NCI-H510A treated with DMSO at 0.1 percent for 48 hours (cell line): Measurements from ENCODE around the gene H1-8.
A peak's percentile ranks its signal among the peaks of the same experiment; 100 is the strongest.
"Not testable (repeated sequence)": the region's sequence is repeated elsewhere in the genome, so short reads cannot be mapped to it uniquely, and the experiment has no call there.

Experiments used
- DNase-seq: peaks from one replicate; lab custom pipeline; 2025; lab: John Stamatoyannopoulos, UW

H1-8 gene

DNA sequence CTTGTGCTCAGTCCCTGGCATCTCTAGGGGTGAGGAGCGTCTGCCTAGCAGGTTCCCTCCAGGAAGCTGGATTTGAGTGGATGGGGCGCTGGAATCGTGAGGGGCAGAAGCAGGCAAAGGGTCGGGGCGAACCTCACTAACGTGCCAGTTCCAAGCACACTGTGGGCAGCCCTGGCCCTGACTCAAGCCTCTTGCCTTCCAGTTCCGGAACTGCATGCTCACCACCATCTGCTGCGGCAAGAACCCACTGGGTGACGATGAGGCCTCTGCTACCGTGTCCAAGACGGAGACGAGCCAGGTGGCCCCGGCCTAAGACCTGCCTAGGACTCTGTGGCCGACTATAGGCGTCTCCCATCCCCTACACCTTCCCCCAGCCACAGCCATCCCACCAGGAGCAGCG lies 9.6 kb upstream of the H1-8 start:
- no peak for DNase-seq

DNA sequence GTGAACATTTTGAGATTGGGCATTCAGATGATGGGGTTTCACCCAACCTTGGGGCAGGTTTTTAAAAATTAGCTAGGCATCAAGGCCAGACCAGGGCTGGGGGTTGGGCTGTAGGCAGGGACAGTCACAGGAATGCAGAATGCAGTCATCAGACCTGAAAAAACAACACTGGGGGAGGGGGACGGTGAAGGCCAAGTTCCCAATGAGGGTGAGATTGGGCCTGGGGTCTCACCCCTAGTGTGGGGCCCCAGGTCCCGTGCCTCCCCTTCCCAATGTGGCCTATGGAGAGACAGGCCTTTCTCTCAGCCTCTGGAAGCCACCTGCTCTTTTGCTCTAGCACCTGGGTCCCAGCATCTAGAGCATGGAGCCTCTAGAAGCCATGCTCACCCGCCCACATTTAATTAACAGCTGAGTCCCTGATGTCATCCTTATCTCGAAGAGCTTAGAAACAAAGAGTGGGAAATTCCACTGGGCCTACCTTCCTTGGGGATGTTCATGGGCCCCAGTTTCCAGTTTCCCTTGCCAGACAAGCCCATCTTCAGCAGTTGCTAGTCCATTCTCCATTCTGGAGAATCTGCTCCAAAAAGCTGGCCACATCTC lies 8.4 kb upstream of the H1-8 start:
- no peak for DNase-seq

GRCh38 chr3:129535075-129535474 lies 7.9 kb upstream of the H1-8 start:
- DNase-seq: no peak

GRCh38 chr3:129536374-129536667 lies 6.7 kb upstream of the H1-8 start:
- no peak for DNase-seq

DNA sequence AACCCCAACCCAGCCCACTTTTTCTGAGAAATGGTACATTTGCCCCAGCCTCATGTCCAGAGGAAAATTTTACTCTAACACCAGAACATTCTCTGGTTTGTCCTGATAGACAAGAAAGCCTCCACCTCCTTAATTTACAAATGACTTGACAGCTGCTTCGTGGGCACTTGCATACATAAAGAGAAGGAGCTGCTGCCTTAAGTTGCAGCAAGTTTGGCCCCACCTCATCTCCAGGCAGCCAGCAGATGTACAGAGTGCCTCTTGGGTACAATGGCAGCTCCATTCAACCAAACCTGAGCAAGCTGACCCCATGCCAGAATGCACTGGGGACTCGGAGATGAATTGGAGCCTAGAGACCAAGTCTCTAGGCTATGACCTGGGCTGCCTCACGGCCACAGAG lies 6.2 kb upstream of the H1-8 start:
- no peak for DNase-seq

DNA sequence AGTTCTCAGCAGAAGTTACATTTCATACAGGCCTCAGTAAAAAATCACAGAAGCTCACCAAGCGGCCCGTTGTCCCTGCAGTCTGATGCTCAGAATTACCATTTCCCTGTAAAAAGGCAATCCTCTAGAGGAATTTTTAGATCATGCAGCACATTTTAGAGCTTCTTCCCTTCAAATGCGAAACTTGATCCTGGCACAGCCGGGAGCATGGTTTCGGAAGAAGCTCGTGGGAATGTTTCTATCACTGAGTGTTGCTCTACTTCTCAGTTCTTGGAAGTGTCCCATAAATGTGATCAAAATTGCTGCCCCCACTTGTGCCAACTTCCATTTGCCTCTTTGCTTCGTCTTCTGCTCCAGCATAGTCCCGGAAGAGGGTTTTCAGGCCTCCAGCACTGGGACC lies 3.8 kb upstream of the H1-8 start:
- DNase-seq: no peak

DNA sequence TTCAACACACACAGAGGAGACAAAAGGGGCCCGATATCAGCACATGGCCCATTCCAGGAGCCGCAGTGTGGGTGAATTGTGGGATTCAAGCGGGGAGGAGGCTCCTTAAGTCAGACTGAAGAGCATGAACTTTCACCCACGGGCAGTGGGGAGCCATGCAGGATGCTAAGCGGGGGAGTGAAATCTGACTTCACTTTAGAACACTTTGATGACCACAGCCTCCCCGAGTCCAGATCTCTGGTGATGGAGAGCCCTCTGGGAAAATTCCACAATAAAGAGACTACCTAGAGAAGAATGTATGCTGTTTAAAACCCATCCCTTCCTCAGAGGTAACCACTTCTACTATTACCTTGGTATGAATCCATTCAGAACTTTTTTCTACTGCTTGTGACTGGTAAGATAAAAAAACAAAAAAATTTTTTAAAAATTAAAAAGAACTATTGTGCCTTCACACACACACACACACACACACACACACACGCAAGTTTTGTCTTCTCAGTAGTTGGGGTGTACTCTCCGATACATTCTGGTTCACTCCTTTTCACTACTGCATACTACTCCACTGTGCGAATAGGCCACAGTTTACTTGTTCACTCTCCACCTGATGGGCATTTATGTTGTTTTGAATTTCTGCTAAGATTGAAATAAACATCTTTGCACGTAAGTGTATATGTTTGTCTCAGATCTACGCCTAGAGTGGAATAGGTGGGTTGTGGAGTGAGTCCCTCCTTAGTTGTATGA lies 2.0 kb upstream of the H1-8 start:
- DNase-seq: no peak

DNA sequence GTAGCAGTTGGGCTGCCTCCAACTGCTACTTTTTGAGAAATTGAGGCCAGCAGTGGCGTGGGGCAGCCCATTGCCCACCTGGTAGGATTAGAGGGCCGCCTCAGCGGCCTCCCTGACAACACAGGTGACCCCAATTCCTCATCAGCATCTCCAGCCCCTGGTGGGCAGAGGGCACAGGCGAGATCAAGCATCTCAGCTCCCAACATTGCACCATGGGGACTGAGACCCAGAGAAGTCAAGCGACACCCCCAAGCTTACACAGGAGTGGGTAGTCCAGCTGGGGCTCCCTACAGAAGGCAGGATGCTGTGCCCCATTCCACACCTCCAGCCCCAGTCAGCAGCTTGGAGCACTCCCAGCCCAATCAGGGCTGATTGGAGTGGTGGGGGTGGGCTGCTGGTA lies 228 bp upstream of the H1-8 start:
- no peak for DNase-seq

DNA sequence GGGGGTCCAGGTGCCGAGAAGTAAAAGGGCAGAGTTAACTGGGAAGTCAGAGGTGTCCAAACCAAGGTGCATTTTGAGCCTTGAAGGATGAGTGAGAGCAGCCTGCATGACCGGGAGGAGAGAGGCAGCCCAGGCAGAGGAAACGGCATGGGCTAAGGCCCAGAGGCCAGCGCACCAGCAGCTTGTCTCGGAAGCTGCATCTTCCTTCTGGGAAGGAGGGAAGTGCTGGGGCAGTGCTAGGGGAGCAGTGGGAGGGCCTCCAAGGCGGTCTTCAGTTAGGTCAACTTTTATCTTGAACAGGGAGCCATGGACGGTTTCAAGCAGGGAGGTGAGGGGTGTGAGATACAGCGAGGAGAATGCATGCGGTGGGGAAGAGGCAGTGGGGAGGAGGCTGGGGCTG lies 1.0 kb downstream of the H1-8 start:
- DNase-seq: no peak

GRCh38 chr3:129545951-129546350 lies 3.0 kb downstream of the H1-8 start:
- not testable (repeated sequence) for DNase-seq

- DNase-seq: no peak
Observed at GRCh38 chr3:129547241-129547640, 4.3 kb downstream of the H1-8 start.

- DNase-seq: no peak
Observed at GRCh38 chr3:129548104-129548965, 5.4 kb downstream of the H1-8 start.

DNA sequence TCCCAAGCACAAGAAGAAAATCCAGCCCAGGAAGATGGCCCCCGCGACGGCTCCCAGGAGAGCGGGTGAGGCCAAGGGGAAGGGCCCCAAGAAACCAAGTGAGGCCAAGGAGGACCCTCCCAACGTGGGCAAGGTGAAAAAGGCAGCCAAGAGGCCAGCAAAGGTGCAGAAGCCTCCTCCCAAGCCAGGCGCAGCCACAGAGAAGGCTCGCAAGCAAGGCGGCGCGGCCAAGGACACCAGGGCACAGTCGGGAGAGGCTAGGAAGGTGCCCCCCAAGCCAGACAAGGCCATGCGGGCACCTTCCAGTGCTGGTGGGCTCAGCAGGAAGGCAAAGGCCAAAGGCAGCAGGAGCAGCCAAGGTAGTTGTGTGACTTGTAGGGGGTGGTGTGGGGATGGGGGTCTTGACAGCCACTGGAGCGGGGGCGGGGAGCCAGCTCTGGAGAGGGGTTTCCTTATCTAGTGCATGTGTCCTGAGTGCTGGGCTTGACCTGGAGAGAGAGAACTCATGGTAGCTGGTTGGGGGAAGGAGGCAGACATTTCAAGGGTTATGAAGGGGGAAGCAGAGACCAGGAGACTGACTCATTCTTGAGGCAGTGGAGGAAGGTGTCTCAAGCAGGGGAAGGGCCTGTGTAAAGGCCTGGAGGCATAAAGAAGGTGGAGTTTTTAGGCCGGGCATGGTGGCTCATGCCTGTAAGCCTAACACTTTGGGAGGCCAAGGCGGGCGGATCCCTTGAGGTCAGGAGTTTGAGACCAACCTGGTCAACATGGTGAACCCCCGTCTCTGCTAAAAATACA lies 6.2 kb downstream of the H1-8 start:
- no peak for DNase-seq

- DNase-seq: no peak
Observed at GRCh38 chr3:129549805-129550204, 6.8 kb downstream of the H1-8 start.

DNA sequence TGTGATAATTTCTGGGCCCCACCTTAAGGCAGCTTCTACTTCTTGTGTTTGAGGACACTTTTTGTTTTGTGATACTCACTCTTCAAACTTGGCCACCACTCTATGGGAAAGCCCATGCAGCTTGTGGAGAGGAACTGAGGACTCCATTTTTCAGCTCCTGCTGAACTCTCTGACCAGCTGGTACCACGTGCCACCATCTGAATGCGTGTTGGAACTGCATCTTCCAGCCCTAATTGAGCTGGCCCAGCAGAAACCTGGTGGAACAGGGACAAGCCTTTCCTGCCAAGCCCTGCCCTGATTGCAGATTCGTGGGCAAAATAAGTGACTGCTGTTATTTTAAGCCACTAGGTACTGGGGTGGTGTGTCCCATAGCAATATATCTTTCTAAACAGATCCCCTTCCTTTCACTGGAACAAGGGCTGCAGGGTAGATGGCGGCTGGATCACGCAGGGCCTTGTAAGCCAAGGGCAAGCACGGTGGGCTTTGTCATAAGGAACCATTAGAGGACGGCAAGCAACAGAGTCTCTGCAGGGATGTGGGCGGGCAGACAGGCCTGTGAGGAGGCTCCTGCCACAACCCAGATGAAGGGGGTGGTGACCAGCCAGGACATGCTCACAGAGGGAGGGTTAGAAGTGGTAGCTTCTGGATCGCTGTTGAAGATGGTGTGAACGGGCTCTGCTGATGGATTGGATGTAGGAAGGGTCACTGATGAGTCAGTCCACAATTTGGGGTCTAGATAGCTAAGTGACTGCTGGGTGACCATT lies 9.5 kb downstream of the H1-8 start:
- peak; percentile 6 for DNase-seq

DNA sequence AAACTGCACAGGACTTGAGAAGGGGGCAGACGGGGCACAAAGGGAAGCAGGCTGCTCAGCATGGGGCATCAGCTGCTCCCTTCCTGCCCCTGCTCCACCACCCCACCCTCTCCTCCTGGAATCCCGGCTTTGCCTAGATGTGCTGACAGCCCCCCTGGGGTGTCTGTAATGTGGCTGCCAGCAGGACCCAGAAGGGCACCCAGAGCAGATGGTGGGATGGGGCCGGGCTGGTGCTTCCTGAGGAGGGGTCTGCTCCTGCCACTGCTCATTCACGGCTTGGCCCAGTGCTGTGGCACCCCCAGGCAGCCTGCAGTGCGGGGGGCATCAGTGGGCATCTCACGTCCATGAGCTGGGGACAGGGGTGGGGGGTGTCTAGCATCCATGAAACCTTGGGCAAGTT lies 10.2 kb downstream of the H1-8 start:
- no peak for DNase-seq

- no peak for DNase-seq
Observed at GRCh38 chr3:129553719-129554118, 10.7 kb downstream of the H1-8 start.

GRCh38 chr3:129554356-129555152 lies 11.6 kb downstream of the H1-8 start:
- no peak for DNase-seq

- DNase-seq: no peak
Observed at GRCh38 chr3:129555153-129555550, 12.2 kb downstream of the H1-8 start.

DNA sequence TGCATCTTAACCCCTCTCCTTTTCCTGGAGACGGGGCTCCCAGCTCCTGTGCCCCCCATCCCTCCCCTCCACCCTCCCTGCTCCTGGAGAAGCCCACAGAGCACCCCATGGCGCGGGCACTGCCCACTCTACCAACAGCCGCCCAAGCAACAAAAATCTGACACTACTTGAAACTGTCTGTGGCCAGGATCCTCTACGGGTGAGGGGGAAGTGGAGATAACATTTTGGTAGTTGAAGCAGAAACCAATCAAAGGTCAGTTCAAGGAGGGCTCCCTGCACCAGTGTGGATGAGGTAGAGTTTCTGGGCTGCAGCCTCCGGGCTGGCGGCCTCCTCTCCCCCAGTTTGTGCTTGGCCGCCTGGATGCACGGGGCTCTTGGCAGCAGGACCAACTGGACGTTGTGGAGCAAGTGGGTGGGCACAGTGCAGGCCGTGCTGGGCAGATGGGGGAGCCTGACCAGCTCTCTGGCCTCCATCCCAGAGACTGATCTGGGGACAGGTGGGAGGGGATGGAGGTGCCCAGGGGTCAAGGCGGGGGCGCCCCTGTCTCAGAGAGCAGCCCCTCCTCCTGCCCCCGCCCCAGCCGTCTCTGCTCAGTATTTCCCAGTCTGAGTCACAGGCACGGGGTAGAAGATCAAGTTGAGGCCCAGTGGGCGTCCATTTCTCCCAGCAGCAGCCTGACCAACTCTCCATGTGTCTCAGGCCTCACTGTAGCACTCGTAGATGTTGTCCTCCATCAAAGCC lies 12.8 kb downstream of the H1-8 start:
- DNase-seq: no peak
